Activated B cell treated with CpG ODN at 0.5 μM for 24 hours (primary cell): Measurements from ENCODE around the gene CFI. TPM values are rescaled to one million over a fixed set of nuclear protein-coding genes. Genes with fewer than 3 reads are reported as not detected.

Experiments
- ATAC-seq: fragments of 200-7000 bp; cut with Tn5 transposase; one replicate; pipeline ENCODE4 v1.10.0; 2021; ENCODE audit warnings: low read depth, mild to moderate bottlenecking, moderate library complexity
- CTCF ChIA-PET: fragments of 350-600 bp; sonication (Branson Sonifier 250); formaldehyde crosslinking; loops from one replicate; lab custom pipeline; 2021; ENCODE audit warnings: antibody characterized with exemption; lab: Charles Lee
- POLR2A ChIA-PET: fragments of 350-600 bp; sonication (Branson Sonifier 250); formaldehyde crosslinking; loops from one replicate; lab custom pipeline; 2021; ENCODE audit warnings: antibody characterized with exemption; lab: Charles Lee
- DNase-seq: peaks from one replicate; pipeline ENCODE4 v3.0.0; 2022
- H3K27ac Mint-ChIP-seq: one replicate; pipeline ENCODE4 v1.8.0; 2020; ENCODE audit warnings: mixed read lengths
- H3K27me3 Mint-ChIP-seq: one replicate; pipeline ENCODE4 v1.8.0; 2021; ENCODE audit warnings: mixed read lengths
- H3K36me3 Mint-ChIP-seq: one replicate; pipeline ENCODE4 v1.8.0; 2021; ENCODE audit warnings: low read depth, mixed read lengths
- H3K4me1 Mint-ChIP-seq: one replicate; pipeline ENCODE4 v1.8.0; 2021; ENCODE audit warnings: mixed read lengths
- H3K4me3 Mint-ChIP-seq: one replicate; pipeline ENCODE4 v1.8.0; 2020; ENCODE audit warnings: mild to moderate bottlenecking, mixed read lengths
- H3K9me3 Mint-ChIP-seq: one replicate; pipeline ENCODE4 v1.8.0; 2020; ENCODE audit warnings: mixed read lengths
- CTCF ChIP-seq: fragments of 200-600 bp; IDR thresholded peaks from one replicate; pipeline ENCODE4 v1.8.0; 2022; ENCODE audit warnings: antibody characterized with exemption, mild to moderate bottlenecking
- intact Hi-C: fragments of 100-400 bp; cut with micrococcal nuclease; formaldehyde crosslinking; loops from one replicate; pipeline ENCODE4 v1.15.1; 2024
- total RNA-seq: library from RNA; stranded (reverse); gene quantifications from 2 replicates; pipeline ENCODE4 v1.2.3, GENCODE V29; 2022

The CFI gene
- not detected in 2 replicates for total RNA-seq

GRCh38 chr4:109801895-109802319, at the start of gene CFI:
CFI (minus strand) TSS chr4:109801999; CDS start chr4:109801971, 28 bp downstream.
- intact Hi-C loops, result no loop called here
- ChIA-PET CTCF (no interaction called here), POLR2A (no interaction called here)
- Mint-ChIP-seq H3K9me3 (peaks cover 2% of the 10 kb centered on the region), H3K4me3 (no peak within 1 kb of the TSS), H3K27ac (no peak within 1 kb of the TSS), H3K36me3 (no peaks in the 10 kb centered on the region), H3K27me3 (peaks cover 3% of the 10 kb centered on the region), H3K4me1 (no peaks in the 10 kb centered on the region)
- no peak for TF ChIP-seq CTCF
- no peak for DNase-seq
- no peak for ATAC-seq

- Mint-ChIP-seq H3K27ac (no peak overlapping the region), H3K36me3 (no peaks in the 10 kb centered on the region), H3K4me1 (no peaks in the 10 kb centered on the region), H3K9me3 (no peaks in the 10 kb centered on the region), H3K4me3 (no peak overlapping the region), H3K27me3 (no peaks in the 10 kb centered on the region)
- intact Hi-C loops, result no loop called here
- no peak for DNase-seq
- CTCF ChIA-PET, result no interaction called here
- TF ChIP-seq CTCF, result no peak
- POLR2A ChIA-PET, result no interaction called here
- ATAC-seq, result no peak
Observed at GRCh38 chr4:109850601-109851000, 48.8 kb upstream of the CFI start.

GRCh38 chr4:109848501-109848900, 46.7 kb upstream of the CFI start:
- Mint-ChIP-seq H3K4me3 (no peak overlapping the region), H3K27me3 (no peaks in the 10 kb centered on the region), H3K27ac (no peak overlapping the region), H3K9me3 (no peaks in the 10 kb centered on the region), H3K4me1 (no peaks in the 10 kb centered on the region), H3K36me3 (no peaks in the 10 kb centered on the region)
- ATAC-seq, result no peak
- DNase-seq, result no peak
- TF ChIP-seq CTCF, result no peak
- CTCF ChIA-PET, result no interaction called here
- intact Hi-C loops, result no loop called here
- POLR2A ChIA-PET, result no interaction called here

- CTCF ChIA-PET, result no interaction called here
- Mint-ChIP-seq H3K27ac (no peak within 1 kb of the TSS), H3K4me3 (no peak within 1 kb of the TSS), H3K27me3 (no peaks in the 10 kb centered on the region), H3K4me1 (no peaks in the 10 kb centered on the region), H3K36me3 (no peaks in the 10 kb centered on the region), H3K9me3 (no peaks in the 10 kb centered on the region)
- POLR2A ChIA-PET, result no interaction called here
- DNase-seq (no peak), ATAC-seq (no peak)
- intact Hi-C loops, result no loop called here
- no peak for TF ChIP-seq CTCF
Observed at GRCh38 chr4:109847896-109848442, 46.2 kb upstream of the CFI start, which contains the start of gene LRIT3. LRIT3 (plus strand) TSS chr4:109848107; CDS start chr4:109848202, 95 bp downstream.

- no peaks in the 10 kb centered on the region for H3K36me3 Mint-ChIP-seq
- ChIA-PET POLR2A (no interaction called here), CTCF (no interaction called here)
- TF ChIP-seq CTCF, result no peak
- DNase-seq, result no peak
- intact Hi-C loops, result no loop called here
- no peak overlapping the region for H3K27ac Mint-ChIP-seq
- H3K27me3 Mint-ChIP-seq, result no peaks in the 10 kb centered on the region
- H3K4me1 Mint-ChIP-seq, result no peaks in the 10 kb centered on the region
- ATAC-seq, result no peak
- H3K4me3 Mint-ChIP-seq, result no peak overlapping the region
- no peaks in the 10 kb centered on the region for H3K9me3 Mint-ChIP-seq
Observed at GRCh38 chr4:109846395-109847098, 44.7 kb upstream of the CFI start.
